ENCODE data around the gene RTKN. TPM values are rescaled to one million over a fixed set of nuclear protein-coding genes. Genes with fewer than 3 reads are reported as not detected.
A peak's percentile ranks its signal among the peaks of the same experiment; 100 is the strongest.

The RTKN gene
- total and polyA plus RNA-seq, 2 experiments from 2014 or later, result 74.2 to 77.5 TPM

- no peak overlapping the region for H3K4me2 ChIP-seq
- peaks cover 16% of the 10 kb centered on the region for H3K4me1 ChIP-seq (ENCODE audit: insufficient read depth)
- H3K4me3 ChIP-seq, result no peak overlapping the region
- H3K27ac ChIP-seq, result no peak overlapping the region
- H3K36me3 ChIP-seq (replicated peaks; ENCODE audit: insufficient read depth, low read depth), result no peaks in the 10 kb centered on the region
- H3K9me2 ChIP-seq (replicated peaks; ENCODE audit: insufficient read depth), result no peaks in the 10 kb centered on the region
- 87% methylated on average over 5 of the region's 5 CpGs for WGBS (ENCODE audit: low lambda C conversion rate, missing lambda C conversion rate)
- no peaks in the 10 kb centered on the region for H3K9me3 ChIP-seq (ENCODE audit: low read depth)
- no peak overlapping the region for H2AFZ ChIP-seq
- no peaks in the 10 kb centered on the region for H3K27me3 ChIP-seq
- H4K20me1 ChIP-seq (ENCODE audit: insufficient read depth, poor library complexity, severe bottlenecking), result peaks cover 4% of the 10 kb centered on the region
- no peak for DNase-seq (ENCODE audit: low spot score)
- peaks cover 18% of the 10 kb centered on the region for H3K79me2 ChIP-seq
- TF ChIP-seq EZH2phosphoT487 (IDR thresholded peaks at IDR 0.05; ENCODE audit: low read depth, severe bottlenecking, unreplicated experiment) (no peak), EZH2 (IDR thresholded peaks at IDR 0.05; ENCODE audit: borderline replicate concordance) (no peak)
- TF ChIP-seq, protein P1, sequence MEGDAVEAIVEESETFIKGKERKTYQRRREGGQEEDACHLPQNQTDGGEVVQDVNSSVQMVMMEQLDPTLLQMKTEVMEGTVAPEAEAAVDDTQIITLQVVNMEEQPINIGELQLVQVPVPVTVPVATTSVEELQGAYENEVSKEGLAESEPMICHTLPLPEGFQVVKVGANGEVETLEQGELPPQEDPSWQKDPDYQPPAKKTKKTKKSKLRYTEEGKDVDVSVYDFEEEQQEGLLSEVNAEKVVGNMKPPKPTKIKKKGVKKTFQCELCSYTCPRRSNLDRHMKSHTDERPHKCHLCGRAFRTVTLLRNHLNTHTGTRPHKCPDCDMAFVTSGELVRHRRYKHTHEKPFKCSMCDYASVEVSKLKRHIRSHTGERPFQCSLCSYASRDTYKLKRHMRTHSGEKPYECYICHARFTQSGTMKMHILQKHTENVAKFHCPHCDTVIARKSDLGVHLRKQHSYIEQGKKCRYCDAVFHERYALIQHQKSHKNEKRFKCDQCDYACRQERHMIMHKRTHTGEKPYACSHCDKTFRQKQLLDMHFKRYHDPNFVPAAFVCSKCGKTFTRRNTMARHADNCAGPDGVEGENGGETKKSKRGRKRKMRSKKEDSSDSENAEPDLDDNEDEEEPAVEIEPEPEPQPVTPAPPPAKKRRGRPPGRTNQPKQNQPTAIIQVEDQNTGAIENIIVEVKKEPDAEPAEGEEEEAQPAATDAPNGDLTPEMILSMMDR (IDR thresholded peaks at IDR 0.05; ENCODE audit: poor library complexity), result no peak
Measured at GRCh38 chr2:74428675-74429074, 13.1 kb downstream of the RTKN start.

GRCh38 chr2:74427551-74427950, 14.2 kb downstream of the RTKN start:
- WGBS (ENCODE audit: low lambda C conversion rate, missing lambda C conversion rate), result 88% methylated on average over 3 of the region's 3 CpGs
- Histone ChIP-seq H3K4me1 (ENCODE audit: insufficient read depth) (peaks cover 16% of the 10 kb centered on the region), H3K79me2 (peaks cover 12% of the 10 kb centered on the region), H3K4me3 (no peak overlapping the region), H3K27ac (no peak overlapping the region), H3K9me3 (ENCODE audit: low read depth) (no peaks in the 10 kb centered on the region), H4K20me1 (ENCODE audit: insufficient read depth, poor library complexity, severe bottlenecking) (peaks cover 1% of the 10 kb centered on the region), H3K4me2 (no peak overlapping the region), H3K36me3 (replicated peaks; ENCODE audit: insufficient read depth, low read depth) (no peaks in the 10 kb centered on the region), H3K9me2 (replicated peaks; ENCODE audit: insufficient read depth) (no peaks in the 10 kb centered on the region), H3K27me3 (no peaks in the 10 kb centered on the region), H2AFZ (no peak overlapping the region)
- DNase-seq (ENCODE audit: low spot score), result no peak
- TF ChIP-seq, protein P1 (IDR thresholded peaks at IDR 0.05; ENCODE audit: poor library complexity), result no peak
- TF ChIP-seq EZH2phosphoT487 (IDR thresholded peaks at IDR 0.05; ENCODE audit: low read depth, severe bottlenecking, unreplicated experiment) (no peak), EZH2 (IDR thresholded peaks at IDR 0.05; ENCODE audit: borderline replicate concordance) (no peak)

DNA sequence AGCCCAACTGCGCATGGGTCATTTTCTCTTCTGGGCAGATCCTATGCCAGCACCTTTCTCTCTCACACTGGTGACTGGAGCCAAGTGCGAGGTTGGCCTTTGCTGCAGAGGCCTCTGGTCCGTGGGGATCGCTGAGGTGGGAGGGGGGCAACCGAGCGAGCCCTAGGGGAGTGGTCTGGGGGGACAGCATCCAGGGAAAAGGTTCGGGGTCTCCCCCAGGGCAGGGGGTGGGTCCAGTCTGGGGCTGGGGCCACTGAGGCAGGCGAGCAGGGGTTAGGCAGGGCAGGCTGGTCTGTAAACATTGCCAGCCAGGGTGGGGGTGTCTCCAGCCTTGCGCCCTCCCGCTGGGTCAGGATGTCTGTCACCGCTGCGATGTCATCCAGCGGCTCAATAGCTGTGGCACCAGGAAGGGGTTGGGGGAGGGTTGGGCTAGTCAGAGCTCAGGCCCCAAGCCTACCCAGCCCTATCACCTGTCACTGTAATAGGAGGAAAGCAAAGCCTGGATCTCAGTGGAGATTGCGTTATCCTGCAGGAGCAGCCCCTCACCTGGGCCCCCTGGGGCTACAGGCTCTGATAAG, 15.5 kb downstream of the RTKN start:
- H3K79me2 ChIP-seq, result peaks cover 3% of the 10 kb centered on the region
- no peaks in the 10 kb centered on the region for H3K36me3 ChIP-seq (replicated peaks; ENCODE audit: insufficient read depth, low read depth)
- no peaks in the 10 kb centered on the region for H3K27me3 ChIP-seq
- no peak overlapping the region for H2AFZ ChIP-seq
- H3K4me2 ChIP-seq, result no peak overlapping the region
- no peak for DNase-seq (ENCODE audit: low spot score)
- H3K9me3 ChIP-seq (ENCODE audit: low read depth), result no peaks in the 10 kb centered on the region
- no peaks in the 10 kb centered on the region for H4K20me1 ChIP-seq (ENCODE audit: insufficient read depth, poor library complexity, severe bottlenecking)
- no peaks in the 10 kb centered on the region for H3K9me2 ChIP-seq (replicated peaks; ENCODE audit: insufficient read depth)
- no peak overlapping the region for H3K4me3 ChIP-seq
- no peak for TF ChIP-seq EZH2phosphoT487 (IDR thresholded peaks at IDR 0.05; ENCODE audit: low read depth, severe bottlenecking, unreplicated experiment)
- TF ChIP-seq, protein P1 (IDR thresholded peaks at IDR 0.05; ENCODE audit: poor library complexity), result no peak
- no peak for TF ChIP-seq EZH2 (IDR thresholded peaks at IDR 0.05; ENCODE audit: borderline replicate concordance)
- H3K27ac ChIP-seq, result peak overlapping the region; percentile 60
- WGBS (ENCODE audit: low lambda C conversion rate, missing lambda C conversion rate), result 87% methylated on average over 12 of the region's 14 CpGs
- H3K4me1 ChIP-seq (ENCODE audit: insufficient read depth), result peaks cover 20% of the 10 kb centered on the region
